C4-2B (cell line): ENCODE results near the gene PRR5L.

Experiments used
- H3K27ac ChIP-seq: fragments of 450-650 bp; 2 replicates; pipeline ENCODE4 v1.5.1; 2017
- ZFX ChIP-seq: fragments of 450-650 bp; IDR thresholded peaks from 2 replicates; pipeline ENCODE4 v1.6.1; 2017
- TF ChIP-seq, protein P1 (sequence below): fragments of 450-650 bp; conservative IDR thresholded peaks from 2 replicates; pipeline ENCODE4 v1.5.1; 2017; ENCODE audit warnings: mild to moderate bottlenecking

PRR5L gene

DNA sequence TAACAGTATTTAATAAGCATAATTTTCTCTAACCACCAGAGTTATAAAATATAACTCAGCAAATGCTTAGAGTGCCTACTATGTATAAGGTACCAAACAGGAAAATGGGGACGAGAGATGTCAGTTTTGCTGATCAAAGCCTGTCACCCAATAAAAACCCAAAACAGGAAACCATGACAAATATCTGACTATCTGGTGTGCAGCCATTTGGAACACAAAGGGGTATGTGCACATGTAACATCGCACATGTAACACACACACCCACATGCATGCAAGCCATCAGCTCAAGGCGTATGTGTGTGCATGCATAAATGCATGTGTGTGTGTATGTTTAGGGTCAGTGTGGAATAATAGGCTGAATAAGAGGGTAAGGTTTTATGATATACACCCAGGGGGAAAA lies 64.2 kb downstream of the PRR5L start:
- no peak for TF ChIP-seq ZFX
- TF ChIP-seq, protein P1, sequence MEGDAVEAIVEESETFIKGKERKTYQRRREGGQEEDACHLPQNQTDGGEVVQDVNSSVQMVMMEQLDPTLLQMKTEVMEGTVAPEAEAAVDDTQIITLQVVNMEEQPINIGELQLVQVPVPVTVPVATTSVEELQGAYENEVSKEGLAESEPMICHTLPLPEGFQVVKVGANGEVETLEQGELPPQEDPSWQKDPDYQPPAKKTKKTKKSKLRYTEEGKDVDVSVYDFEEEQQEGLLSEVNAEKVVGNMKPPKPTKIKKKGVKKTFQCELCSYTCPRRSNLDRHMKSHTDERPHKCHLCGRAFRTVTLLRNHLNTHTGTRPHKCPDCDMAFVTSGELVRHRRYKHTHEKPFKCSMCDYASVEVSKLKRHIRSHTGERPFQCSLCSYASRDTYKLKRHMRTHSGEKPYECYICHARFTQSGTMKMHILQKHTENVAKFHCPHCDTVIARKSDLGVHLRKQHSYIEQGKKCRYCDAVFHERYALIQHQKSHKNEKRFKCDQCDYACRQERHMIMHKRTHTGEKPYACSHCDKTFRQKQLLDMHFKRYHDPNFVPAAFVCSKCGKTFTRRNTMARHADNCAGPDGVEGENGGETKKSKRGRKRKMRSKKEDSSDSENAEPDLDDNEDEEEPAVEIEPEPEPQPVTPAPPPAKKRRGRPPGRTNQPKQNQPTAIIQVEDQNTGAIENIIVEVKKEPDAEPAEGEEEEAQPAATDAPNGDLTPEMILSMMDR: no peak
- H3K27ac ChIP-seq: no peak overlapping the region

DNA sequence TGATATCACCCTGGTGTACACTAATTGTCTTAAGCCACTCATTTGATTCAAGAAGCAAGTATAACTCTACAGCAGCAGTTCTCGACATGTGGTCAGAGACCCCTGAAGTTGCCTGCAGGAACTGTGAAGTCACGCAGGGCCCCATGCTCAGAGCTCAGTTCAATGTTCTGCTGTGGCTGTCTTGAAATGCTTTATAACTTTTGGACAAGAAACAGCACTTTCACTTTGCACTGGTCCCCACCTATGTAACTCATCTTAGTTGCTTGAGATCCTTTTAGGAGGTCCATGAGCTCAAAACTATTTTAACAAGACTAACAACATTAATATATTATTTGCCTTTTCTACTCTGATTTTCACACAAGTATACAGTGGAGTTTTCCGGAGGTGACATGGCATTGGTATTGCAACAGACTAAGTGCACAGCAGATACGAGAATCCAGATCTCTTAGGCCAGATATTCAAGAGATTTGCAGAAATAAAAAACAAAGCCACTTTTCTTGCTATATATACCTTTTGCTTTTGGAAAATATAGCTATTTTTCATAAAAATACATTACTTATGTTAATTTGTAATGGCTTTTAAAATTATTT lies 64.8 kb downstream of the PRR5L start:
- H3K27ac ChIP-seq: no peak overlapping the region
- TF ChIP-seq, protein P1: no peak
- no peak for TF ChIP-seq ZFX

DNA sequence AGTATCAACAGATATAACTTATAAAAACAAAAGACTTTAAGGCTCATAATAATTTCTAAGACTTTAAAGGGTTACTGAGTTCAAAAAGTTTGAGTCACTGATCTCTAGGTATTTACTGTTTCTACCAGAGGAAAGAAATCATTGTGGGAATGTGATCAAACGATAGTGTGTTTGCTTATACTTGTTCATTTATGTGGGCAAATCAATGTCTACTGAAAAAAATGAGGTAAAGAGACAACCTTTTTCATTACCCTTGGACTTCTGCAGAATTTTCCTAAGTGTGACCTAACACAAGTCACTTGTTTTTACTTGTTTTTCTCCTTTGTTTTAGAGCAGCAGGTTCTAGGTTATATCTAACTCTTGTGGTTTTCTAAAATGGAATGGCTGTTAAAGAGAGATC lies 65.4 kb downstream of the PRR5L start:
- no peak overlapping the region for H3K27ac ChIP-seq
- no peak for TF ChIP-seq ZFX
- TF ChIP-seq, protein P1: no peak

DNA sequence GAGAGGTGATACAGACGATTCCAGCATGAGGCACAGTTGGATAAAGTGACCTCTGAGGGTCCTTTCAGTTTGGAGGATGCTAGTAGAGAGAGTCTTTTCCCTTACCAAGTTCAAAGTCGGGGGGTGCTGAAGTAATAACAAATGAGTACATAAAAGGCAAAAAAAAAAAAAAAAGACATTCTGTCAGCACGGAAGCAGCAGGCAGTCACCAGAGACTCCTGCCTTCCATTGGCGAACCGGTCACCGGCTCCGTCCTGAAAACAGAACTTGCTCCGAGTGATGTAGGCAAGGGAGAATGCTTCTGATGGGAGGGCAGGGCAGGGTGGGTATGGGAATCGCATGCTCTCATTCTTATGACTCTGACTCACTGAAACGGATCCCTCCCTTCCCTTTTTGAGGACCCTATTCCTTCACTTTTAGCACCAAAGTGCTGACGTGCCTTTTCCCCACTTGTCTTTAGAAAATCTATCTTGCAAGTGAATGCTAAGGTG lies 65.9 kb downstream of the PRR5L start:
- no peak overlapping the region for H3K27ac ChIP-seq
- TF ChIP-seq, protein P1: no peak
- TF ChIP-seq ZFX: no peak

DNA sequence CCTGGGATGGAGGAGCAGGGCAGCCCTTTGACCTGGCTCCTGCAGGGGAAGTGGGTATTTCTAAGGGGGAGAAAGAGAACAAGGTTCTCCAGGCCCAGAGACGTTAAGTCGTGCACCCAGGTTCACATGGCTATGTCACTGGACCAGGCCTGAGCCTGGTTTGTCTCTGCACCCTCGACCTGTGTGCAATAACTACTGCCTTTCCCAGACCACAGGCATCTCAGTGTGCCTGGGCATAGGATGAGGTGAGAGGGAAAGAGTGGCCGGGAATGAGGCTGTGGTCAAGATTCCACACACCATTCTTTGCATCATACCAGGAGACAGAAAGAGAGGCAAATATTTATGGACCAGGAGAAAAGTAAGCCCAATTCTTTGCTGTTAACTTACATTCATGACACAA lies 66.8 kb downstream of the PRR5L start:
- no peak overlapping the region for H3K27ac ChIP-seq
- TF ChIP-seq, protein P1: no peak
- no peak for TF ChIP-seq ZFX

DNA sequence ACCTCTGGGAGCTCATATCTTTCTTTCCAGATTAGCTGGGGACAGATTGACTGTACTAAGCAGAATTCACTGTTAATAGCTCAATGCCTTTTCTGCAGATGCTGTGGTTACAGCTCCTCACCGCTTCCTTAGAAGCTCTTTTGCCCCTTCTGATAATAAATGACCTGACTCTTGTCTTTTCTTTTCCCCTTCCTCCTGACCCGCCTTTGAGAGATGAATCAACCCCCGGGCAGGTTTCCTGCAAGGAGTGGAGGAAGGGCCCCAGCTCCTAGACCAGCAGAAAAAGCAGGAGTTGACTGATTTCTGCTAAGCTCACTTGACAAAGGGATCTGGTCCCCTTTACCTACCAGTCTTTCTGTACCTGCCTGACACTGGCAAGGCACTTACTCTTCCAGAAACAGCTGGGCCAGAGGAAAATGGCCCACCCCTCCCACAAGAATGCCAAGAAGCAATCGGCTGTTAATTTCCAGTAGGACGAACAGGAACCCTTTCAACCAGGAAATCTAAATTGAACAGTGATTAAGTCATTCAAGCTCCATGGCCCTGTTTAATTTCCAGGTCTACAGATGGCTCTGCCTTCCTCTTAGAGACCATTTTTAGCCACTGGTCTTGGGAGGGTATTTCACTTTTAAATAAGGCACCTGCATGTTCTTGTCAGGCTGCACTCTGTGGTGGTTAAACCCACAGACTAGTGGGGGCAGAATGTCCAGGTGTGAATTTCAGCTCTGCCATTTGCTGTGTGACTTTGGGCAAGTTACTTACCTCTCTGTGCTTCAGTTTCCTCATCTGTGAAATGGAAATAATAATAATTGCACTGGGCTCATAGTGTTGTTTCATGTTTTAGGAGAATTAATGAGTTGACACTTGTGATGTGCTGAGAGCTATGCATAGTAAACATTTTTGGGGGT lies 67.5 kb downstream of the PRR5L start:
- H3K27ac ChIP-seq: no peak overlapping the region
- TF ChIP-seq ZFX: no peak
- TF ChIP-seq, protein P1: no peak
